ENCODE data around the gene LY6G6F. TPM values are rescaled to one million over a fixed set of nuclear protein-coding genes. Genes with fewer than 3 reads are reported as not detected.
"Not testable (repeated sequence)": the region's sequence is repeated elsewhere in the genome, so short reads cannot be mapped to it uniquely, and the experiment has no call there.

Gene LY6G6F
- total RNA-seq, 1 donor from 2014 or later, result not detected

GRCh38 chr6:31705931-31706330, 735 bp upstream of the LY6G6F start:
- Mint-ChIP-seq H3K9me3 (ENCODE audit: unreplicated experiment) (no peaks in the 10 kb centered on the region), H3K27me3 (ENCODE audit: unreplicated experiment) (no peaks in the 10 kb centered on the region), H3K36me3 (ENCODE audit: unreplicated experiment) (peaks cover 2% of the 10 kb centered on the region), H3K4me3 (ENCODE audit: unreplicated experiment) (no peak overlapping the region), H3K27ac (ENCODE audit: unreplicated experiment) (no peak overlapping the region), H3K4me1 (ENCODE audit: unreplicated experiment) (peaks cover 18% of the 10 kb centered on the region)
- TF ChIP-seq CTCF (IDR thresholded peaks at IDR 0.05), result no peak
- DNase-seq (ENCODE audit: extremely low spot score, unreplicated experiment), result no peak

GRCh38 chr6:31707701-31708100, 1.0 kb downstream of the LY6G6F start:
- Mint-ChIP-seq H3K9me3 (ENCODE audit: unreplicated experiment) (no peaks in the 10 kb centered on the region), H3K4me3 (ENCODE audit: unreplicated experiment) (no peak overlapping the region), H3K4me1 (ENCODE audit: unreplicated experiment) (peaks cover 5% of the 10 kb centered on the region), H3K27ac (ENCODE audit: unreplicated experiment) (no peak overlapping the region), H3K27me3 (ENCODE audit: unreplicated experiment) (peaks cover 4% of the 10 kb centered on the region), H3K36me3 (ENCODE audit: unreplicated experiment) (no peaks in the 10 kb centered on the region)
- no peak for TF ChIP-seq CTCF (IDR thresholded peaks at IDR 0.05)
- no peak for DNase-seq (ENCODE audit: extremely low spot score, unreplicated experiment)

- H3K36me3 Mint-ChIP-seq (ENCODE audit: unreplicated experiment), result no peaks in the 10 kb centered on the region
- no peaks in the 10 kb centered on the region for H3K9me3 Mint-ChIP-seq (ENCODE audit: unreplicated experiment)
- TF ChIP-seq CTCF (IDR thresholded peaks at IDR 0.05), result no peak
- H3K4me1 Mint-ChIP-seq (ENCODE audit: unreplicated experiment), result peaks cover 5% of the 10 kb centered on the region
- no peak overlapping the region for H3K4me3 Mint-ChIP-seq (ENCODE audit: unreplicated experiment)
- H3K27me3 Mint-ChIP-seq (ENCODE audit: unreplicated experiment), result peaks cover 4% of the 10 kb centered on the region
- no peak for DNase-seq (ENCODE audit: extremely low spot score, unreplicated experiment)
- no peak overlapping the region for H3K27ac Mint-ChIP-seq (ENCODE audit: unreplicated experiment)
Measured at GRCh38 chr6:31708224-31708623, 1.6 kb downstream of the LY6G6F start.

GRCh38 chr6:31709157-31709556, 2.5 kb downstream of the LY6G6F start:
- not testable (repeated sequence) for DNase-seq (ENCODE audit: extremely low spot score, unreplicated experiment); H3K27me3 Mint-ChIP-seq (ENCODE audit: unreplicated experiment); H3K4me3 Mint-ChIP-seq (ENCODE audit: unreplicated experiment); H3K27ac Mint-ChIP-seq (ENCODE audit: unreplicated experiment); H3K36me3 Mint-ChIP-seq (ENCODE audit: unreplicated experiment); H3K9me3 Mint-ChIP-seq (ENCODE audit: unreplicated experiment); H3K4me1 Mint-ChIP-seq (ENCODE audit: unreplicated experiment)

- Mint-ChIP-seq H3K36me3 (ENCODE audit: unreplicated experiment) (no peaks in the 10 kb centered on the region), H3K27me3 (ENCODE audit: unreplicated experiment) (peaks cover 9% of the 10 kb centered on the region), H3K9me3 (ENCODE audit: unreplicated experiment) (no peaks in the 10 kb centered on the region), H3K27ac (ENCODE audit: unreplicated experiment) (no peak overlapping the region), H3K4me3 (ENCODE audit: unreplicated experiment) (no peak overlapping the region), H3K4me1 (ENCODE audit: unreplicated experiment) (peaks cover 6% of the 10 kb centered on the region)
- DNase-seq (ENCODE audit: extremely low spot score, unreplicated experiment), result no peak
- TF ChIP-seq CTCF (IDR thresholded peaks at IDR 0.05), result no peak
Measured at GRCh38 chr6:31710523-31711219, 4.0 kb downstream of the LY6G6F start.
